Measurements from ENCODE around the gene SYNGR4.

DNA sequence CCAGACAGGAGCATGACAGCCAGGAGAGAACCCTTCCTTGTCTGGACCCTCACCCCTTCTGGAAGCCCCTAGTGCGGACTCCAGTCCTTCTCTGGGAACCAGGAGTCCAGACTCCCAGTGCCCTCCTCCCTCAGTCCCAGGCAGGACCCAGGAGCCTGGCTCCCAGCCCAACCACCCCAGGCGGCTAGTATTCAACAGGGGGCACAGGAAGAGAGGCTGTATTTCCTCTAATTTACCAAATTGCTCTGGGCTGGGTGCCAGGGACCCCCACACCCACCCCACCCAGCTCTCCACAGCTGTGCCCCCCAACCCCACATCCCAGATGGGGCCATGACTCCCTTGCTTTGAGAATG lies 32.6 kb downstream of the SYNGR4 start:
- TF ChIP-seq EP300 (IDR thresholded peaks at IDR 0.05) (no peak), POLR2A (IDR thresholded peaks at IDR 0.05) (no peak)
- TF ChIP-seq, protein P1, sequence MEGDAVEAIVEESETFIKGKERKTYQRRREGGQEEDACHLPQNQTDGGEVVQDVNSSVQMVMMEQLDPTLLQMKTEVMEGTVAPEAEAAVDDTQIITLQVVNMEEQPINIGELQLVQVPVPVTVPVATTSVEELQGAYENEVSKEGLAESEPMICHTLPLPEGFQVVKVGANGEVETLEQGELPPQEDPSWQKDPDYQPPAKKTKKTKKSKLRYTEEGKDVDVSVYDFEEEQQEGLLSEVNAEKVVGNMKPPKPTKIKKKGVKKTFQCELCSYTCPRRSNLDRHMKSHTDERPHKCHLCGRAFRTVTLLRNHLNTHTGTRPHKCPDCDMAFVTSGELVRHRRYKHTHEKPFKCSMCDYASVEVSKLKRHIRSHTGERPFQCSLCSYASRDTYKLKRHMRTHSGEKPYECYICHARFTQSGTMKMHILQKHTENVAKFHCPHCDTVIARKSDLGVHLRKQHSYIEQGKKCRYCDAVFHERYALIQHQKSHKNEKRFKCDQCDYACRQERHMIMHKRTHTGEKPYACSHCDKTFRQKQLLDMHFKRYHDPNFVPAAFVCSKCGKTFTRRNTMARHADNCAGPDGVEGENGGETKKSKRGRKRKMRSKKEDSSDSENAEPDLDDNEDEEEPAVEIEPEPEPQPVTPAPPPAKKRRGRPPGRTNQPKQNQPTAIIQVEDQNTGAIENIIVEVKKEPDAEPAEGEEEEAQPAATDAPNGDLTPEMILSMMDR (IDR thresholded peaks at IDR 0.05): no peak
